Testis (tissue), 2 donors: ENCODE measurements around the gene SHQ1.

ENCODE experiments used
- POLR2A ChIP-seq: fragments of 450-650 bp; IDR thresholded peaks from one replicate; pipeline ENCODE4 v1.6.1; 2017; ENCODE audit warnings: antibody characterized with exemption, mild to moderate bottlenecking, moderate library complexity
- TF ChIP-seq, protein P1 (sequence below), 3 experiments: fragments of 450-650 bp in 2 of 3; fragments of 200-600 bp in 1 of 3; sonication (generic) in 1 of 3; IDR thresholded peaks; one replicate each; pipeline ENCODE4 v1.5.1; 2016 to 2019; ENCODE audit warnings: antibody characterized with exemption in 3 of 3, mild to moderate bottlenecking in 2 of 3, moderate library complexity in 1 of 3

- TF ChIP-seq, protein P1, sequence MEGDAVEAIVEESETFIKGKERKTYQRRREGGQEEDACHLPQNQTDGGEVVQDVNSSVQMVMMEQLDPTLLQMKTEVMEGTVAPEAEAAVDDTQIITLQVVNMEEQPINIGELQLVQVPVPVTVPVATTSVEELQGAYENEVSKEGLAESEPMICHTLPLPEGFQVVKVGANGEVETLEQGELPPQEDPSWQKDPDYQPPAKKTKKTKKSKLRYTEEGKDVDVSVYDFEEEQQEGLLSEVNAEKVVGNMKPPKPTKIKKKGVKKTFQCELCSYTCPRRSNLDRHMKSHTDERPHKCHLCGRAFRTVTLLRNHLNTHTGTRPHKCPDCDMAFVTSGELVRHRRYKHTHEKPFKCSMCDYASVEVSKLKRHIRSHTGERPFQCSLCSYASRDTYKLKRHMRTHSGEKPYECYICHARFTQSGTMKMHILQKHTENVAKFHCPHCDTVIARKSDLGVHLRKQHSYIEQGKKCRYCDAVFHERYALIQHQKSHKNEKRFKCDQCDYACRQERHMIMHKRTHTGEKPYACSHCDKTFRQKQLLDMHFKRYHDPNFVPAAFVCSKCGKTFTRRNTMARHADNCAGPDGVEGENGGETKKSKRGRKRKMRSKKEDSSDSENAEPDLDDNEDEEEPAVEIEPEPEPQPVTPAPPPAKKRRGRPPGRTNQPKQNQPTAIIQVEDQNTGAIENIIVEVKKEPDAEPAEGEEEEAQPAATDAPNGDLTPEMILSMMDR (IDR thresholded peaks at IDR 0.05), result no peak
- no peak for TF ChIP-seq POLR2A
Measured at GRCh38 chr3:72814308-72814707, 33.9 kb downstream of the SHQ1 start.
